GM13976 (cell line): ENCODE measurements around the gene AASDHPPT.

Experiments used
- DNase-seq: peaks from one replicate; pipeline ENCODE4 v3.0.0; 2012; ENCODE audit warnings: low spot score
- CTCF ChIP-seq: IDR thresholded peaks from 2 replicates; pipeline ENCODE4 v1.5.1; 2012; ENCODE audit warnings: borderline replicate concordance, mild to moderate bottlenecking; ENCODE audit not compliant: insufficient read depth; ENCODE audit errors: extremely low read depth, missing control alignments, control extremely low read depth
- in situ Hi-C: fragments of 300-500 bp; cut with MboI; formaldehyde crosslinking; loops from one replicate; pipeline ENCODE4 v1.12.0; 2022; ENCODE audit warnings: low sequenced_read_pairs, mixed read lengths, inconsistent platforms; ENCODE audit not compliant: unreplicated experiment

The AASDHPPT gene

GRCh38 chr11:106061954-106062949 lies 15.2 kb upstream of the AASDHPPT start:
- in situ Hi-C loops: no loop called here
- DNase-seq: no peak
- no peak for TF ChIP-seq CTCF

GRCh38 chr11:106063009-106063408 lies 14.5 kb upstream of the AASDHPPT start:
- DNase-seq: peak; percentile 16
- TF ChIP-seq CTCF: no peak
- in situ Hi-C loops: no loop called here

DNA sequence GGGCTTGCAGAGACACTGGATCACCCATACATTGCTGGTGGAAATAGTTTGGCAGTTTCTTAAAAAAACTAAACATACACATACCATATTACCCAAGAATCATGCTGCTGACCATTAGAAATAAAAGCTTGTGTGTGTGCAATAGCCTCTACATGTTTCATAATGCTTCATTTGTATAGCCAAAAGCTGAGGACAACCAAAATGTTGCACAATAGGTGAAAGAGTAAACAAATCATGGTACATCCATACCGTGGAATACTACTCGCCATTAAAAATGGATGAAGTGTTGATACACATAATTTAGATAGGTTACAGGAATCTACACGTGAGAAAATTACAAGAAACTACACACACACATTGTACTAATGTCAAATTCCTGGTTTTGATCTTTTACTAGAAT lies 6.9 kb upstream of the AASDHPPT start:
- TF ChIP-seq CTCF: no peak
- DNase-seq: no peak
- in situ Hi-C loops: no loop called here

DNA sequence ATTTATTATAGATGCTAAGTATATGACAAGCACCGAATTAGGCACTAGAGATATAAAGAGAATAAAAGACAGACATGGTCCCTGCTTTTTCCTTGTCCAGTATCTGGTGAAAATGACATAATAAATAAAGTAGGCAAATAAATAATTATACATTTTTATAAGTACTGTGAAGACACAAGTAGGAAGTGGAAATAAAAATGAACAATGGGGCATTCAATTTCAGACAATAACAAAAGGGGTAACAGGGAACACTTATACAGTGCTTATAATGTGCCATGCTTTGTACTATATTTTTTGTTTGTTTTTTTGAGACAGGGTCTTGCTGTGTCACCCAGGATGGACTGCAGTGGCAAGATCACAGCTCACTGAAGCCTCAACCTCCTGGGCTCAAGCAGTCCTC lies 4.7 kb upstream of the AASDHPPT start:
- in situ Hi-C loops: no loop called here
- no peak for TF ChIP-seq CTCF
- no peak for DNase-seq

- in situ Hi-C loops: no loop called here
- no peak for DNase-seq
- no peak for TF ChIP-seq CTCF
Measured at GRCh38 chr11:106076171-106076918, 1.1 kb upstream of the AASDHPPT start.

GRCh38 chr11:106076919-106077608 lies 398 bp upstream of the AASDHPPT start, which contains the start of gene KBTBD3:
Gene KBTBD3 (minus strand): TSS chr11:106077347. CDS start chr11:106059097, 18,250 bp downstream.
- peak; percentile 93 for DNase-seq
- in situ Hi-C loops: no loop called here
- TF ChIP-seq CTCF: peak; percentile 32
